SK-N-SH (cell line): ENCODE results near the gene MYO10. TPM values are rescaled to one million over a fixed set of nuclear protein-coding genes. Genes with fewer than 3 reads are reported as not detected.

Experiments used
- CTCF ChIA-PET: fragments of 300-600, 350-600 bp; formaldehyde crosslinking; extraction: SDS; loops from one replicate; lab custom pipeline; 2021; lab: Yijun Ruan, JAX
- POLR2A ChIA-PET: fragments of 350-600 bp; sonication (Branson Sonifier 250); formaldehyde crosslinking; extraction: SDS; loops from one replicate; lab custom pipeline; 2020; ENCODE audit warnings: antibody characterized with exemption, inconsistent platforms; lab: Yijun Ruan, JAX
- DNase-seq: peaks from one replicate; pipeline ENCODE4 v3.0.0; 2012
- H2AFZ ChIP-seq: fragments of 200-600 bp; sonication (generic); 2 replicates; pipeline ENCODE4 v1.8.1; 2016; ENCODE audit warnings: antibody characterized with exemption, mild to moderate bottlenecking, low read depth
- H3F3A ChIP-seq: fragments of 200-600 bp; sonication (generic); replicated peaks from 2 replicates; pipeline ENCODE3; 2016; ENCODE audit warnings: antibody characterized with exemption, mild to moderate bottlenecking; ENCODE audit not compliant: insufficient read depth
- H3K27ac ChIP-seq, 2 experiments: fragments of 200-500 bp in 1 of 2; fragments of 200-600 bp in 1 of 2; sonication (Bioruptor generic) in 1 of 2; sonication (generic), shearing (Covaris generic) in 1 of 2; 2 replicates each; pipeline versions ENCODE4 v1.5.1 to v1.6.1; 2014 to 2016; ENCODE audit warnings: low read depth in 2 of 2, inconsistent platforms in 1 of 2, low read length in 1 of 2, mild to moderate bottlenecking in 1 of 2, mixed read lengths in 1 of 2
- H3K27me3 ChIP-seq: fragments of 200-600 bp; sonication (generic), shearing (Covaris generic); 2 replicates; pipeline ENCODE4 v1.6.1; 2016; ENCODE audit warnings: mixed run types; ENCODE audit not compliant: insufficient read depth
- H3K36me3 ChIP-seq, 2 experiments: fragments of 200-500 bp in 1 of 2; fragments of 200-600 bp in 1 of 2; sonication (Bioruptor generic) in 1 of 2; sonication (generic) in 1 of 2; replicated peaks in 1 of 2; 2 replicates each; pipeline versions ENCODE3 to v1.5.1; 2014 to 2016; ENCODE audit warnings: low read length in 1 of 2, mild to moderate bottlenecking in 1 of 2; ENCODE audit not compliant: insufficient read depth in 2 of 2, control insufficient read depth in 1 of 2
- H3K4me1 ChIP-seq, 2 experiments: fragments of 200-500 bp in 1 of 2; fragments of 200-600 bp in 1 of 2; sonication (Bioruptor generic) in 1 of 2; sonication (generic), shearing (Covaris generic) in 1 of 2; 2 replicates each; pipeline versions ENCODE4 v1.5.1 to v1.6.1; 2014 to 2016; ENCODE audit warnings: low read depth in 1 of 2, low read length in 1 of 2, mixed run types in 1 of 2; ENCODE audit not compliant: insufficient read depth in 2 of 2, control insufficient read depth in 1 of 2
- H3K4me2 ChIP-seq: fragments of 200-600 bp; sonication (generic), shearing (Covaris generic); 2 replicates; pipeline ENCODE4 v1.6.1; 2017; ENCODE audit warnings: mixed run types
- H3K4me3 ChIP-seq, 2 experiments: fragments of 200-500 bp in 1 of 2; fragments of 200-600 bp in 1 of 2; sonication (Bioruptor generic) in 1 of 2; sonication (generic), shearing (Covaris generic) in 1 of 2; 2 replicates each; pipeline versions ENCODE4 v1.5.1 to v1.8.1; 2014 to 2016; ENCODE audit warnings: low read depth in 2 of 2, inconsistent platforms in 1 of 2, low read length in 1 of 2, mild to moderate bottlenecking in 1 of 2, mixed read lengths in 1 of 2, moderate library complexity in 1 of 2
- H3K79me2 ChIP-seq: fragments of 200-600 bp; sonication (generic); 2 replicates; pipeline ENCODE4 v1.8.1; 2017; ENCODE audit warnings: mild to moderate bottlenecking; ENCODE audit not compliant: insufficient read depth
- H3K9ac ChIP-seq: fragments of 200-600 bp; sonication (generic); 2 replicates; pipeline ENCODE4 v1.6.1; 2017; ENCODE audit warnings: mixed run types
- H3K9me2 ChIP-seq: fragments of 200-600 bp; sonication (generic); 2 replicates; pipeline ENCODE4 v1.6.1; 2017; ENCODE audit warnings: mixed run types
- H3K9me3 ChIP-seq: fragments of 200-600 bp; sonication (generic); 2 replicates; pipeline ENCODE4 v1.6.1; 2017; ENCODE audit warnings: mixed run types, mild to moderate bottlenecking, moderate library complexity
- H4K20me1 ChIP-seq: fragments of 200-600 bp; sonication (generic); 2 replicates; pipeline ENCODE4 v1.6.1; 2017; ENCODE audit warnings: mild to moderate bottlenecking, mixed run types; ENCODE audit not compliant: insufficient read depth
- FOSL2 ChIP-seq: IDR thresholded peaks from 2 replicates; pipeline ENCODE4 v1.4.0; 2012; ENCODE audit warnings: low read depth, mild to moderate bottlenecking, moderate library complexity, borderline replicate concordance
- GATA2 ChIP-seq: sonication (generic); formaldehyde crosslinking; IDR thresholded peaks from 2 replicates; pipeline ENCODE4 v1.5.0; 2020; ENCODE audit warnings: mild to moderate bottlenecking, missing genetic modification reagents
- MXI1 ChIP-seq: IDR thresholded peaks from 2 replicates; pipeline ENCODE4 v1.6.1; 2012; ENCODE audit warnings: mild to moderate bottlenecking, low read depth, low read length, improper control_type of control experiment
- NRF1 ChIP-seq: IDR thresholded peaks from 2 replicates; pipeline ENCODE4 v1.6.1; 2012; ENCODE audit warnings: low read depth, mild to moderate bottlenecking, low read length
- RAD21 ChIP-seq: IDR thresholded peaks from 2 replicates; pipeline ENCODE4 v1.6.1; 2012; ENCODE audit warnings: mild to moderate bottlenecking, low read length
- SIN3A ChIP-seq: IDR thresholded peaks from 2 replicates; pipeline ENCODE4 v1.6.1; 2012; ENCODE audit warnings: low read depth, mild to moderate bottlenecking, low read length, moderate library complexity, borderline replicate concordance
- TCF12 ChIP-seq: IDR thresholded peaks from 2 replicates; pipeline ENCODE4 v1.4.0; 2012
- WGBS: methylation state at CpG from one replicate; pipeline ENCODE4 v1.1.6; 2017; ENCODE audit warnings: low lambda C conversion rate; 5-methylcytosine and 5-hydroxymethylcytosine counted together
- polyA plus RNA-seq, 3 experiments: library from polyadenylated mRNA; depleted of rRNA; stranded (reverse); fragments of >200 nt; gene quantifications; 2 replicates each; pipeline ENCODE4 v1.2.3, GENCODE V29; 2012
- TF ChIP-seq, protein P1 (sequence below): IDR thresholded peaks from 2 replicates; pipeline ENCODE4; 2012
- TF ChIP-seq, protein P2 (sequence below): fragments of 150-350 bp; IDR thresholded peaks from 2 replicates; pipeline ENCODE4 v1.6.1; 2017; ENCODE audit warnings: antibody characterized with exemption, low read length, low read depth, borderline replicate concordance

Gene MYO10
- polyA plus RNA-seq, 1 of the 3 experiments (the other 2 are of a cell fraction): 8.1 TPM

DNA sequence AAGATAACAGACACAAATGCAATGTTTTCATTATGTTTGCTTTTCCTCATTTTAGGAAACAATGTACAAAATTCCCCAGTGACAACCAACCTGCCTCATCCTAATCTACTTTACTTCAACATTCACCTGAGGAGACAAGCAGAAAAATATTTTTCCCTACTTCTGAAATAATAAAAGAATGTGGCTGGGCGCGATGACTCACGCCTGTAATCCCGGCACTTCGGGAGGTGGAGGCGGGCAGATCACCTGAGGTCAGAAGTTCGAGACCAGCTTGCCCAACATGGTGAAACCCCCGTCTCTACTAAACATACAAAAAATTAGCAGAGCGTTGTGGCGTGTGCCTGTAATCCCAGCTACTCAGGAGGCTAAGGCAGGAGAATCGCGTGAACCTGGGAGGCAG is 36.9 kb downstream of the MYO10 start (continued):
- TF ChIP-seq, protein P1, sequence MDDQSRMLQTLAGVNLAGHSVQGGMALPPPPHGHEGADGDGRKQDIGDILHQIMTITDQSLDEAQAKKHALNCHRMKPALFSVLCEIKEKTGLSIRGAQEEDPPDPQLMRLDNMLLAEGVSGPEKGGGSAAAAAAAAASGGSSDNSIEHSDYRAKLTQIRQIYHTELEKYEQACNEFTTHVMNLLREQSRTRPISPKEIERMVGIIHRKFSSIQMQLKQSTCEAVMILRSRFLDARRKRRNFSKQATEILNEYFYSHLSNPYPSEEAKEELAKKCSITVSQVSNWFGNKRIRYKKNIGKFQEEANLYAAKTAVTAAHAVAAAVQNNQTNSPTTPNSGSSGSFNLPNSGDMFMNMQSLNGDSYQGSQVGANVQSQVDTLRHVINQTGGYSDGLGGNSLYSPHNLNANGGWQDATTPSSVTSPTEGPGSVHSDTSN: no peak
- TF ChIP-seq FOSL2 (no peak), NRF1 (no peak), MXI1 (no peak), GATA2 (CRISPR knock-in tag) (no peak)

DNA sequence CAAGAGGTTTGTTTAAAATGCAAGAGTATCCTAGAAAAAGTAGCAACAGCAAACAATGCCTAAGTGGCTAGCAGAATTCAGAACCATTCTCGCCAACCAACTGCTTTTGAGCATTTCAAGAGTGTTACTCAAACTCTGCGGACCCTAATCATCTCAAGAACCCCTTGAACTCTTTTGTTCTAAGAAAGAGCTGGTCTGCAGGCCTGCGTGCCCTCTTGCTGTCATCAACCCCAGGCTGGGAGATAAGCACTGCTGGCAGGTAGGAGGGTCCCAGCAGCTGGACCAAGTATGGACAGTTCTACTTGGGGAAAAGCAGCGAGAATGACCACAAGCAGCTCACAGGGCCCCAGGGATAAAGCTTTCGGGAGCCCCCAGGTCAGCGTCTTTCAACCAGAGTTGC is 38.3 kb downstream of the MYO10 start:
- POLR2A ChIA-PET: no interaction called here
- WGBS: 84% methylated on average over 6 of the region's 6 CpGs
- H3K27ac ChIP-seq: peak overlapping the region in 1 of 2 experiments; percentile 89; a peak in 1 of 4 replicates

DNA sequence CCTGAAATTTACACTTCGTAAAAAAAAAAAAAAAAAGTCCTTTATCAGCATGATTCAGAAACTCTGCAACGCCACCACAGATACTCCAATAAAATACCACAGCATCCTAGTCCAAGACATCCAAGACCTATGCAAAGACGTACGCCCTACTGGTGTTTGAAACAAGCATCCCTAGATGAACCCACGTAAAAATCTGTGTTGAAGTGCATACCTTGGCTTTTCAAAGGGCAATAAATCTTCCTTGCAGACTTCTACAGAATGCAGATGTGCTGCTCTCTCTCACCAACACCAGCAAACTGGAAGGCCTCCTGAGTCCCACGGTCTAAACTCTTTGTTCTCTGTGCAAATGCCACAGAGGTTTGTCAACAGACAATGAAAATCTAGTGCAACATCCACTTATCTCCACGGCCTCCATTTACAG is 38.8 kb downstream of the MYO10 start:
- H3K4me2 ChIP-seq: peak overlapping the region; percentile 11; the same call in 1 of the 2 replicates
- H3K27me3 ChIP-seq: no peaks in the 10 kb centered on the region
- peak overlapping the region in 1 of 2 experiments; percentile 89; a peak in 1 of 4 replicates for H3K27ac ChIP-seq
- H4K20me1 ChIP-seq: peaks cover 100% of the 10 kb centered on the region
- H3K9ac ChIP-seq: no peak overlapping the region
- peaks cover 16% of the 10 kb centered on the region for H3F3A ChIP-seq
- 61% methylated on average over 7 of the region's 7 CpGs for WGBS
- H3K36me3 ChIP-seq: no peaks in the 10 kb centered on the region
- TF ChIP-seq SIN3A (no peak), TCF12 (peak; percentile 18; the same call in 1 of the 2 replicates)
- TF ChIP-seq, protein P2, sequence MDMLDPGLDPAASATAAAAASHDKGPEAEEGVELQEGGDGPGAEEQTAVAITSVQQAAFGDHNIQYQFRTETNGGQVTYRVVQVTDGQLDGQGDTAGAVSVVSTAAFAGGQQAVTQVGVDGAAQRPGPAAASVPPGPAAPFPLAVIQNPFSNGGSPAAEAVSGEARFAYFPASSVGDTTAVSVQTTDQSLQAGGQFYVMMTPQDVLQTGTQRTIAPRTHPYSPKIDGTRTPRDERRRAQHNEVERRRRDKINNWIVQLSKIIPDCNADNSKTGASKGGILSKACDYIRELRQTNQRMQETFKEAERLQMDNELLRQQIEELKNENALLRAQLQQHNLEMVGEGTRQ: no peak
- TF ChIP-seq, protein P1: 0 out of 2 replicates have a peak, but pooled peaks have one; percentile 22
- peaks cover 2 to 56% of the 10 kb centered on the region in 2 experiments; a peak in 3 of 4 replicates for H3K4me1 ChIP-seq
- H3K9me2 ChIP-seq: no peaks in the 10 kb centered on the region
- no peak overlapping the region for H2AFZ ChIP-seq
- H3K9me3 ChIP-seq: no peaks in the 10 kb centered on the region
- ChIA-PET POLR2A (no interaction called here), CTCF (no interaction called here)
- peaks cover 100% of the 10 kb centered on the region for H3K79me2 ChIP-seq
- no peak overlapping the region for H3K4me3 ChIP-seq
- DNase-seq: no peak

More for the DNA sequence above, 38.3 kb downstream of the MYO10 start:
- Histone ChIP-seq H2AFZ (no peak overlapping the region), H3F3A (peaks cover 16% of the 10 kb centered on the region), H3K9ac (no peak overlapping the region), H3K4me3 (no peak overlapping the region), H4K20me1 (peaks cover 100% of the 10 kb centered on the region), H3K9me3 (no peaks in the 10 kb centered on the region), H3K27me3 (no peaks in the 10 kb centered on the region), H3K36me3 (no peaks in the 10 kb centered on the region), H3K79me2 (peaks cover 100% of the 10 kb centered on the region), H3K4me1 (peaks cover 2 to 56% of the 10 kb centered on the region in 2 experiments; a peak in 3 of 4 replicates), H3K4me2 (peak overlapping the region; percentile 11; the same call in 1 of the 2 replicates), H3K9me2 (no peaks in the 10 kb centered on the region)
- no peak for DNase-seq
- CTCF ChIA-PET: no interaction called here
- TF ChIP-seq RAD21: no peak
